Measurements from ENCODE around the gene FGFR3.
"Not testable (repeated sequence)": the region's sequence is repeated elsewhere in the genome, so short reads cannot be mapped to it uniquely, and the experiment has no call there.

The FGFR3 gene

DNA sequence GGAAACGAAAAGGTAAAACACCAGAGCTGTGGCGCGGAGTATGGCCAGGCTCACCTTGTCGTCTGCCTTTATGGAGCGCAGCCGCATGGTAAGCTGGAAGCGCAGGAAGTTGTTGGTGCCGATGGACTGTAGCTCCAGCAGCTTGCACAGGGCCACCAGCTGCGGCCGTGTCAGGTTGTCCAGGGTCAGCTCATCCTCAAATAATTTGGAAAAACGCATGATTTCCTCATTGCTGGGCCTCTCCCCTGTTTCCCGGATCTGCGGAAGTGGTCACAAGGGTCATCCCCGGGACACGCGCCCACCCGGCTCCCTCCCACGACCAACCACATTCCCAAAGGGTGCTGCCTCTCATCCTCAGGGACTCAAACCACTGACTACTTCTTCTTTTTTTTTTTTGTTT is 39.6 kb downstream of the FGFR3 start:
- no peaks in the 10 kb centered on the region for H3K27me3 ChIP-seq (ENCODE audit: control insufficient read depth, insufficient read depth, low read length)
- H3K4me2 ChIP-seq (ENCODE audit: low read length): no peak overlapping the region
- no peaks in the 10 kb centered on the region for H3K4me1 ChIP-seq (ENCODE audit: control insufficient read depth, insufficient read depth, low read length)
- H3K9me3 ChIP-seq (replicated peaks; ENCODE audit: low read length): no peaks in the 10 kb centered on the region
- H3K9ac ChIP-seq (ENCODE audit: low read depth, low read length): no peak overlapping the region
- peaks cover 54% of the 10 kb centered on the region for H3K36me3 ChIP-seq (ENCODE audit: insufficient read depth, low read length)
- no peak overlapping the region for H3K4me3 ChIP-seq (ENCODE audit: low read length)

- no peaks in the 10 kb centered on the region for H3K4me1 ChIP-seq (ENCODE audit: control insufficient read depth, insufficient read depth, low read length)
- H3K9ac ChIP-seq (ENCODE audit: low read depth, low read length): no peak overlapping the region
- H3K9me3 ChIP-seq (replicated peaks; ENCODE audit: low read length): no peaks in the 10 kb centered on the region
- H3K4me3 ChIP-seq (ENCODE audit: low read length): no peak overlapping the region
- peaks cover 58% of the 10 kb centered on the region for H3K36me3 ChIP-seq (ENCODE audit: insufficient read depth, low read length)
- H3K4me2 ChIP-seq (ENCODE audit: low read length): no peak overlapping the region
- H3K27me3 ChIP-seq (ENCODE audit: control insufficient read depth, insufficient read depth, low read length): no peaks in the 10 kb centered on the region
These were observed 40.4 kb downstream of the FGFR3 start for GRCh38 chr4:1833307-1834046.

DNA sequence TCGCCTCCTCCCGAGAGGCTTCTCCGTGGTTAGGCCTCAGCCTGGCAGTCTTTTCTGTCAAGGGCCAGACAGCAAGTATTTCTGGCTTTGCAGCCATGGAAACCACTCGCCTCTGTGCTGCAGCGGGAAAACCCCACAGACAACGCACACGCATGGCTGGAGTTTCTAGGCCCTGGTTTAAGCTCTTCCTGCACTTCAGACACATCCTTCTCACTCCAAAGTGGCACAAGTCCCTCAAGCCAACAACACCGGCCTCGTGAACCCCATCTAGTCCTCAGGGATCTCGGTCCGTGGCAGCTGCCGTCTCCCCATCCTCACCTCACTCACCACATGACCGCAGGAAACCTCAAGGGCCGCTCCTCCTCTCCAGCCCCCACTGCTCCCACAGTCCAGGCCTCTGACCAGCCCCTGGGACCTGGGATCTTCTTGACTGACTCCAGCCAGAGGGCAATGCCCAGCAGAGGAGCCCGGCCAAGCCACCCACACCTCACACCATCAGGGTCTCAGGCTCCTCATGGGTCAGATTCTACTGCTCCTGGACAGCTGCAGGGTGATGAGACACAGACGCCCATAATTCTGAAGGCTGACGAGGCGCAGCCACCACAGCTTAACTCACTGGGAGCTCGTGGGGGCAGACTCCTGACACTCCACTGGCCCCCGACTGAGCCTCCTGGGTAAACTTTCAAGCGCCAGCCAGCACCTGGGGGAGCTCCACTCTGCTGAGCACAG is 41.1 kb downstream of the FGFR3 start:
- no peak overlapping the region for H3K9ac ChIP-seq (ENCODE audit: low read depth, low read length)
- H3K27me3 ChIP-seq (ENCODE audit: control insufficient read depth, insufficient read depth, low read length): no peaks in the 10 kb centered on the region
- no peak overlapping the region for H3K4me3 ChIP-seq (ENCODE audit: low read length)
- H3K9me3 ChIP-seq (replicated peaks; ENCODE audit: low read length): no peaks in the 10 kb centered on the region
- H3K4me1 ChIP-seq (ENCODE audit: control insufficient read depth, insufficient read depth, low read length): no peaks in the 10 kb centered on the region
- no peak overlapping the region for H3K4me2 ChIP-seq (ENCODE audit: low read length)
- H3K36me3 ChIP-seq (ENCODE audit: insufficient read depth, low read length): peaks cover 64% of the 10 kb centered on the region

GRCh38 chr4:1835836-1836235 is 42.7 kb downstream of the FGFR3 start:
- H3K4me2 ChIP-seq (ENCODE audit: low read length); H3K9ac ChIP-seq (ENCODE audit: low read depth, low read length); H3K9me3 ChIP-seq (replicated peaks; ENCODE audit: low read length); H3K4me1 ChIP-seq (ENCODE audit: control insufficient read depth, insufficient read depth, low read length); H3K4me3 ChIP-seq (ENCODE audit: low read length); H3K27me3 ChIP-seq (ENCODE audit: control insufficient read depth, insufficient read depth, low read length): not testable (repeated sequence)
- H3K36me3 ChIP-seq (ENCODE audit: insufficient read depth, low read length): peaks cover 71% of the 10 kb centered on the region

GRCh38 chr4:1836650-1837049 is 43.6 kb downstream of the FGFR3 start:
- H3K4me3 ChIP-seq (ENCODE audit: low read length): no peak overlapping the region
- no peaks in the 10 kb centered on the region for H3K4me1 ChIP-seq (ENCODE audit: control insufficient read depth, insufficient read depth, low read length)
- no peak overlapping the region for H3K9ac ChIP-seq (ENCODE audit: low read depth, low read length)
- H3K4me2 ChIP-seq (ENCODE audit: low read length): no peak overlapping the region
- no peaks in the 10 kb centered on the region for H3K9me3 ChIP-seq (replicated peaks; ENCODE audit: low read length)
- no peaks in the 10 kb centered on the region for H3K27me3 ChIP-seq (ENCODE audit: control insufficient read depth, insufficient read depth, low read length)
- H3K36me3 ChIP-seq (ENCODE audit: insufficient read depth, low read length): peaks cover 70% of the 10 kb centered on the region

DNA sequence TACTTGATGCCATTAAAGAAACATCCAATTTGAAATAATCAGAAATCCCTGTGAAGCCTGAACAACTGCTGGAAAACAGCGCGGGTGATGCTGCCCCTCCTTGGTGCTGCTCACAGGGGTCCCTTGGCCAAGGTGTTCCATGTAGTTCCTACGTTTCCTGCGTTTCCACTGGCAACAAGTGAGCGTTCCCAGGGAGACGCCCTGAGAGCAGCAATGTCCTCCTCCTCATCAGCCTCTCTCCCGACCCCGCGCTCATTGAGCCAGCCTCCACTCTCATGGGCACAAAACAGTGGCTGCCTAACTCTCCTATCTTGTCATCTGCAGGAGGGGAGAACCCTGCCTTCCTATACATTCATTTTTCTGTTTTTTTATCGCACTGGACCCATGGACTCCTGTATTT is 44.0 kb downstream of the FGFR3 start:
- H3K36me3 ChIP-seq (ENCODE audit: insufficient read depth, low read length): peaks cover 67% of the 10 kb centered on the region
- H3K27me3 ChIP-seq (ENCODE audit: control insufficient read depth, insufficient read depth, low read length): no peaks in the 10 kb centered on the region

DNA sequence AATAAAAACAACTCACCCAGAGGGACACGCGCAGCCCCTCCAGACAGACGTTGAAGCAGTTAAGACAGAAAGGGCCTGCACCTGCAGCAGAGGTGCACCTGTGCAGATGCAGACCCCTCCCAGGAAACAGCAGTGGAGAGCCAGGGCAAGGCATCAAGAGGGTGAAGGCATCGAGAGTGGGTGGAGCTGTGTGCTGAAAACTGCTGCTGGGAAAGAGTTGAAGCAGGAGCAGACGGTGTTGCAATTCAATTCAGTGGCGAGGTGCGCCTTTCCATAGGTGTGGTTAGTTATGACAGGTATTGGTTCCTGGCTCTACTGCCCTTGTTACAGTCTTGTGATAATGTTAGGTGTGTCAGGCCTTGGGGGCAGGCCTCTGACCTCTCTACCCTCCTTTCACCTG is 46.2 kb downstream of the FGFR3 start:
- H3K4me2 ChIP-seq (ENCODE audit: low read length): no peak overlapping the region
- no peaks in the 10 kb centered on the region for H3K9me3 ChIP-seq (replicated peaks; ENCODE audit: low read length)
- no peak overlapping the region for H3K4me3 ChIP-seq (ENCODE audit: low read length)
- H3K4me1 ChIP-seq (ENCODE audit: control insufficient read depth, insufficient read depth, low read length): peaks cover 20% of the 10 kb centered on the region
- peaks cover 51% of the 10 kb centered on the region for H3K36me3 ChIP-seq (ENCODE audit: insufficient read depth, low read length)
- H3K9ac ChIP-seq (ENCODE audit: low read depth, low read length): no peak overlapping the region
- H3K27me3 ChIP-seq (ENCODE audit: control insufficient read depth, insufficient read depth, low read length): no peaks in the 10 kb centered on the region

More for the DNA sequence above, 44.0 kb downstream of the FGFR3 start:
- Histone ChIP-seq H3K4me3 (ENCODE audit: low read length) (no peak overlapping the region), H3K9me3 (replicated peaks; ENCODE audit: low read length) (no peaks in the 10 kb centered on the region), H3K9ac (ENCODE audit: low read depth, low read length) (no peak overlapping the region), H3K4me1 (ENCODE audit: control insufficient read depth, insufficient read depth, low read length) (peaks cover under 1% of the 10 kb centered on the region), H3K4me2 (ENCODE audit: low read length) (no peak overlapping the region)

DNA sequence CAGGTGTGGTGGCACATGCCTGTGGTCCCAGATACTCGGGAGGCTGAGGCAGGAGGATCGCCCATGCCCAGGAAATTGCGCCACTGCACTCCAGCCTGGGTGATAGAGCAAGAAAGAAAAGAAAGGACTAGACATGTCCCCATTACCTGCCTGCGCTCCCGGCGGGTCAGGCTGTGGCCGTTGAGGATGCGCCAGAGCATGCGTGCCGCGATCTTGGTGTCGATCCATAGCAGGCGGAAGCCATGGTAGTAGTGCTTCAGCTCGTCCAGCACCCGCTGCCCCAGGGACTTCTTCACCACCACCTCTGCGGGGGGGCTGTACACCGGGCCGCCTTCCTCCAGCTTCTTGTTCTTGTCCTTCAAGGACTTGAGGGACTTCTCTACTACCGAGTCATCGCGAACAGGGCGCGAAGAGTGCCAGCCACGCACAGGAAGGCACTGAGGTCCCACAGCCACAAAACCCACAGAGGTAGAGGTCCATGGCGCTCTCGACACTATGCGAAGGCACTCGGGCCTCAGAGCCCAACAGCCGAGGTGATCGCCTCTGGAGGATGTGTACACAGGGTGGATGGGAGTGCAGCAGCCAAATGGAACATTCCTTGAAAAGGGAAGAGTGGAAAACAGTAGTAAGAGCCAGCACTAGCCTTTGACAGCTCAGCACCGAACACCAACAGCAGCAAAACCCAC is 48.3 kb downstream of the FGFR3 start:
- Histone ChIP-seq H3K9me3 (replicated peaks; ENCODE audit: low read length) (no peaks in the 10 kb centered on the region), H3K9ac (ENCODE audit: low read depth, low read length) (no peak overlapping the region), H3K4me1 (ENCODE audit: control insufficient read depth, insufficient read depth, low read length) (peaks cover 20% of the 10 kb centered on the region), H3K4me3 (ENCODE audit: low read length) (no peak overlapping the region), H3K4me2 (ENCODE audit: low read length) (no peak overlapping the region), H3K36me3 (ENCODE audit: insufficient read depth, low read length) (peaks cover 44% of the 10 kb centered on the region), H3K27me3 (ENCODE audit: control insufficient read depth, insufficient read depth, low read length) (no peaks in the 10 kb centered on the region)

- no peaks in the 10 kb centered on the region for H3K9me3 ChIP-seq (replicated peaks; ENCODE audit: low read length)
- H3K27me3 ChIP-seq (ENCODE audit: control insufficient read depth, insufficient read depth, low read length): no peaks in the 10 kb centered on the region
- H3K4me2 ChIP-seq (ENCODE audit: low read length): no peak overlapping the region
- no peak overlapping the region for H3K9ac ChIP-seq (ENCODE audit: low read depth, low read length)
- no peak overlapping the region for H3K4me3 ChIP-seq (ENCODE audit: low read length)
- peaks cover 40% of the 10 kb centered on the region for H3K36me3 ChIP-seq (ENCODE audit: insufficient read depth, low read length)
- H3K4me1 ChIP-seq (ENCODE audit: control insufficient read depth, insufficient read depth, low read length): peaks cover 20% of the 10 kb centered on the region
These were observed 48.8 kb downstream of the FGFR3 start for GRCh38 chr4:1841887-1842210.

DNA sequence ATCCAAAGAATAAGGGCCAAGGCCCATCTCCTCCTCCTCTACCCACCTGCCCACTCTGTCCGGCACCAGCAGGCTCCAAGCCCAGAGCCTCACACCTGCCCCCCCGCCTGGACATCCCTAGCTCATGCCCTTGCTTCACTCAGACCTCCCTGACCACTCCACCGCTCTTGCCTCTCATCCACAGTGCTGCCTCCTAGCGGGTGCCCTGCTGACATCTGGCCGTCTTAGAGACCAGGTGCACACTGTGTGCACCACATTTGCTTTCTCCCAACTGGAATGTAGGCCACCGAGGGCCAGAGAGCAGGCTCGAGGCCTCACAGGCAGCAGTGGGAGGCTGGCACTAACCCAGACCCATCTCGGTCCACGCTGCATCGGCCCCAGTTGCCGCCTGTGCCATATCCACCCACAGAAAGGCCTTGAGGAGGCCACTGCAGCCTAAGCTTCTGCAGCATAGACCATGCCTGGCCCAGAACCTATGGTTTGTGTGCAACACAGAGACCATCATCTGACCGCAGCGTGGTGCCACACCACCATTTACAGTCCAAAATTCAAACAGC is 49.3 kb downstream of the FGFR3 start:
- H3K4me2 ChIP-seq (ENCODE audit: low read length): peak overlapping the region; percentile 50
- no peak overlapping the region for H3K9ac ChIP-seq (ENCODE audit: low read depth, low read length)
- no peak overlapping the region for H3K4me3 ChIP-seq (ENCODE audit: low read length)
- no peaks in the 10 kb centered on the region for H3K9me3 ChIP-seq (replicated peaks; ENCODE audit: low read length)
- peaks cover 44% of the 10 kb centered on the region for H3K36me3 ChIP-seq (ENCODE audit: insufficient read depth, low read length)
- peaks cover 20% of the 10 kb centered on the region for H3K4me1 ChIP-seq (ENCODE audit: control insufficient read depth, insufficient read depth, low read length)
- no peaks in the 10 kb centered on the region for H3K27me3 ChIP-seq (ENCODE audit: control insufficient read depth, insufficient read depth, low read length)

DNA sequence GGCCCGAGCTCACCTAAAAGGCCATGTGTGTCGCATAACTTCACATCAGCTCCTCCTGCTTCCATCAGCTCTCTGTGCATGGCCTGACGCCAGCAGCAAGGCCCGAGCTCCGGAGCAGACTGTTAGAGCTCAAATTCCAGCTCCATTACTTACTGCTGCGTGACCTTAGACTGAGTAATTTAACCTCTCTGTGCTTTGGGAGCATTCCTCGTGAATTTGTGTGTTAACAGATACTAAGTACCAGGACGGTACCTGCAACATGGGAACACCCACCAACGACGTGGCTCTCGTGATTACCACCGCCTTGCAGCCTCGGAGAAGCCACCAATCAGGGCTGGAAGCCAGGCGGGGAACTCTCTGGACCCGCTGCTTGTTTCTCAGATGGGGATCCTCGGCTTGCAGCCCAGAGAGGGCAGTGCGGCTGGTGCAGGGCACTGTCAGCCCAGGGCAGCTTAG is 49.9 kb downstream of the FGFR3 start:
- peaks cover 44% of the 10 kb centered on the region for H3K36me3 ChIP-seq (ENCODE audit: insufficient read depth, low read length)
- H3K4me3 ChIP-seq (ENCODE audit: low read length): no peak overlapping the region
- H3K4me2 ChIP-seq (ENCODE audit: low read length): peak overlapping the region; percentile 50
- H3K4me1 ChIP-seq (ENCODE audit: control insufficient read depth, insufficient read depth, low read length): peaks cover 20% of the 10 kb centered on the region
- no peak overlapping the region for H3K9ac ChIP-seq (ENCODE audit: low read depth, low read length)
- no peaks in the 10 kb centered on the region for H3K27me3 ChIP-seq (ENCODE audit: control insufficient read depth, insufficient read depth, low read length)
- H3K9me3 ChIP-seq (replicated peaks; ENCODE audit: low read length): no peaks in the 10 kb centered on the region

Data from skeletal muscle satellite cell (primary cell).